ENCODE data around the gene KRTAP5-2. TPM values are rescaled to one million over a fixed set of nuclear protein-coding genes. Genes with fewer than 3 reads are reported as not detected.

The KRTAP5-2 gene
- total and polyA plus RNA-seq, 9 of the 15 experiments (the other 6 are each of a cell fraction or from before 2014, with no cell fraction given), result not detected

DNA sequence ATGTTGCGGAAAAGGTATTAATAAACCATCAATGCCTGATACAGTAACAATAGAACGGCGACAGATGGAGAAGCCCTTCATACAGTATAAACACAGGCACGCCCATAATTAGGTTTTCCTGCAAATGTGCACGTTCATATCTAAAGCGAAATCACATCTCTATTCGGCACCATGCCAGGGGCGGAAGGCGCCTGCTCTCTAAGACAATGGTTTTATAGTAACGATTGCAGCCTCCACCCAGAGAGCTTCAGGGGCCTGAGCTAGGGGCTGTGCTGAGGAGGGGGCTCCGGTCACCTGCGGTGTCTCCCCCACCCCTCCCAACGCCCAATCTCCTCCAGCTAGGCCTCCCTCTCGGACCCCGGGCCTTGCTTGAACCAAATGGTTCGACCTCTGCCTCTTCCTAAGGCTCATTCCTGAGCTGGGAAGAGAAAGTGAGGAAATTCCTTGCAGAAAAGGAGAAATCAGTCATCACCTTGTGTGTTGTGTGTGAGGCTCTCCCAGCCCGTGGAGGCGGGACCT is 41.1 kb upstream of the KRTAP5-2 start:
- ATAC-seq, result no peak
- Histone ChIP-seq H2AFZ (ENCODE audit: low read depth, low read length) (no peak overlapping the region), H3K27me3 (ENCODE audit: control insufficient read depth in 2 of 2, insufficient read depth in 2 of 2, low read length in 2 of 2) (peaks cover 8 to 59% of the 10 kb centered on the region in 2 experiments; a peak in 4 of 5 replicates)

DNA sequence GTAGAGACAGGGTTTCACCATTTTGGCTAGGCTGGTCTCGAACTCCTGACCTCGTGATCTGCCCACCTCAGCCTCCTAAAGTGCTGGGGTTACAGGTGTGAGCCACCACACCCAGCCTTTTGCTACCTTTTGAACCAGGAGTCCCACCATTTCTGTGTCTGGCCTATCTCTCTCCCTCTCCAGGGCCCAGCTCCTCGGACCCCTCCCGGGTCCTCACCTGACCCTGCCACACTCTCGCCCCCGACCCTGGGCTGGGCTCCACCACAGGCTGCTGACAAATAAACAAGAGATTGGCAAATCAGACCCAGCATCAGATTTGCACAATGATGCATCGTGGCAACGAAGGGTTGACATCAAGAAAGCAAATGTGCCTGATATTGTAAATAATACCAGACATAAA is 40.2 kb upstream of the KRTAP5-2 start:
- Histone ChIP-seq H3K4me1 (replicated peaks in 1 of 2; ENCODE audit: control insufficient read depth in 2 of 2, insufficient read depth in 2 of 2, low read length in 2 of 2) (peaks cover 0 to 9% of the 10 kb centered on the region in 2 experiments; a peak in 2 of 5 replicates), H4K20me1 (replicated peaks; ENCODE audit: control insufficient read depth, insufficient read depth, low read length) (peaks cover 8% of the 10 kb centered on the region), H2AFZ (ENCODE audit: low read depth, low read length) (no peak overlapping the region), H3K4me3 (no peak overlapping the region), H3K9me3 (replicated peaks; ENCODE audit: control insufficient read depth, insufficient read depth, low read depth, low read length) (no peaks in the 10 kb centered on the region), H3K9me1 (ENCODE audit: control insufficient read depth, insufficient read depth, low read length) (no peaks in the 10 kb centered on the region), H3K4me2 (ENCODE audit: insufficient read depth, low read length) (no peak overlapping the region), H3K27me3 (ENCODE audit: control insufficient read depth in 2 of 2, insufficient read depth in 2 of 2, low read length in 2 of 2) (peaks cover 12 to 62% of the 10 kb centered on the region in 2 experiments), H3K79me2 (ENCODE audit: control insufficient read depth, insufficient read depth, low read length) (no peaks in the 10 kb centered on the region), H3K36me3 (ENCODE audit: control insufficient read depth, insufficient read depth, low read length) (no peaks in the 10 kb centered on the region), H3K27ac (ENCODE audit: extremely low read depth, low read depth, low read length) (no peak overlapping the region), H3K9ac (ENCODE audit: insufficient read depth in 1 of 2, low read depth in 2 of 2, low read length in 2 of 2) (no peak overlapping the region)
- DNase-seq (ENCODE audit: extremely low read depth in 1 of 4, low spot score in 3 of 4) (no peak), FAIRE-seq (no peak), ATAC-seq (no peak)
- in situ Hi-C loops (cut with MboI) (no loop called here), intact Hi-C loops (cut with micrococcal nuclease) (no loop called here)
- ChIA-PET POLR2A (interaction anchor here (0.9 kb wide), 1 partner anchor 487 kb away, joined by 3 read pairs; no protein-coding TSS in a partner anchor), CTCF (ENCODE audit: low intra/inter-chr PET ratio) (no interaction called here)
- TF ChIP-seq ETV6 (IDR thresholded peaks at IDR 0.05; ENCODE audit: borderline replicate concordance in 1 of 2, low read depth in 2 of 2, low read length in 1 of 2) (no peak), ETV6 (CRISPR knock-in tag; IDR thresholded peaks at IDR 0.05; ENCODE audit: borderline replicate concordance) (no peak), KLF10 (CRISPR knock-in tag; IDR thresholded peaks at IDR 0.05) (no peak)
- TF ChIP-seq, protein P1, sequence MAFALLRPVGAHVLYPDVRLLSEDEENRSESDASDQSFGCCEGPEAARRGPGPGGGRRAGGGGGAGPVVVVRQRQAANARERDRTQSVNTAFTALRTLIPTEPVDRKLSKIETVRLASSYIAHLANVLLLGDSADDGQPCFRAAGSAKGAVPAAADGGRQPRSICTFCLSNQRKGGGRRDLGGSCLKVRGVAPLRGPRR (CRISPR knock-in tag; IDR thresholded peaks at IDR 0.05), result no peak
- 0% methylated on average over 8 of the region's 8 CpGs for WGBS (ENCODE audit: insufficient coverage, low coverage, missing lambda C conversion rate)
- BruUV-seq (replicated peaks), result no TSS peak

More for the DNA sequence above, 41.1 kb upstream of the KRTAP5-2 start:
- no peak overlapping the region for H3K27ac ChIP-seq (ENCODE audit: extremely low read depth, low read depth, low read length)
- in situ Hi-C loops (cut with MboI), result no loop called here
- H3K79me2 ChIP-seq (ENCODE audit: control insufficient read depth, insufficient read depth, low read length), result no peaks in the 10 kb centered on the region
- ChIA-PET POLR2A (no interaction called here), CTCF (ENCODE audit: low intra/inter-chr PET ratio) (interaction anchor here (1.0 kb wide), 1 partner anchor 364 kb away, joined by 3 read pairs; no protein-coding TSS in a partner anchor)
- WGBS (ENCODE audit: insufficient coverage, low coverage, missing lambda C conversion rate), result 9% methylated on average over 18 of the region's 18 CpGs
- peaks cover 0 to 9% of the 10 kb centered on the region in 2 experiments; a peak in 2 of 5 replicates for H3K4me1 ChIP-seq (replicated peaks in 1 of 2; ENCODE audit: control insufficient read depth in 2 of 2, insufficient read depth in 2 of 2, low read length in 2 of 2)
- FAIRE-seq (no peak), DNase-seq (ENCODE audit: extremely low read depth in 1 of 4, low spot score in 3 of 4) (no peak)
- intact Hi-C loops (cut with micrococcal nuclease), result no loop called here
- BruUV-seq (replicated peaks), result no TSS peak
- H3K9me3 ChIP-seq (replicated peaks; ENCODE audit: control insufficient read depth, insufficient read depth, low read depth, low read length), result no peaks in the 10 kb centered on the region
- no peak for TF ChIP-seq IRF2 (CRISPR knock-in tag; IDR thresholded peaks at IDR 0.05)
- TF ChIP-seq NFIC (IDR thresholded peaks at IDR 0.05), result peak; percentile 41
- H4K20me1 ChIP-seq (replicated peaks; ENCODE audit: control insufficient read depth, insufficient read depth, low read length), result peaks cover 8% of the 10 kb centered on the region
- no peak overlapping the region for H3K4me2 ChIP-seq (ENCODE audit: insufficient read depth, low read length)
- H3K9ac ChIP-seq (ENCODE audit: insufficient read depth in 1 of 2, low read depth in 2 of 2, low read length in 2 of 2), result no peak overlapping the region
- no peaks in the 10 kb centered on the region for H3K36me3 ChIP-seq (ENCODE audit: control insufficient read depth, insufficient read depth, low read length)
- no peaks in the 10 kb centered on the region for H3K9me1 ChIP-seq (ENCODE audit: control insufficient read depth, insufficient read depth, low read length)
- H3K4me3 ChIP-seq, result no peak overlapping the region

Measured in K562 (cell line).